Omental fat pad (tissue), 4 donors: ENCODE measurements around the gene ORM2. TPM values are rescaled to one million over a fixed set of nuclear protein-coding genes. Genes with fewer than 3 reads are reported as not detected.

Experiments used
- ATAC-seq: fragments of 150-250 bp; one replicate; pipeline ENCODE4 v1.9.1; 2016; ENCODE audit warnings: mild to moderate bottlenecking, moderate library complexity; ENCODE audit not compliant: low FRiP score
- DNase-seq: peaks from one replicate; pipeline ENCODE4 v3.0.0-alpha.2; 2019; ENCODE audit warnings: low spot score
- total RNA-seq, 4 donors: library from RNA; depleted of rRNA; stranded (reverse); fragments of >200 nt; gene quantifications; one replicate each; pipeline ENCODE4 v1.1.0, GENCODE V29; 2016
- TF ChIP-seq, protein P1 (sequence below), 3 donors: fragments of 450-650 bp; IDR thresholded peaks; one replicate each; pipeline ENCODE4 v1.5.1; 2016 to 2017; ENCODE audit warnings: antibody characterized with exemption in 3 of 3, mild to moderate bottlenecking in 3 of 3, moderate library complexity in 2 of 3

Gene ORM2
- total RNA-seq, 4 donors from 2014 or later = 1.6 TPM; not detected in 3

DNA sequence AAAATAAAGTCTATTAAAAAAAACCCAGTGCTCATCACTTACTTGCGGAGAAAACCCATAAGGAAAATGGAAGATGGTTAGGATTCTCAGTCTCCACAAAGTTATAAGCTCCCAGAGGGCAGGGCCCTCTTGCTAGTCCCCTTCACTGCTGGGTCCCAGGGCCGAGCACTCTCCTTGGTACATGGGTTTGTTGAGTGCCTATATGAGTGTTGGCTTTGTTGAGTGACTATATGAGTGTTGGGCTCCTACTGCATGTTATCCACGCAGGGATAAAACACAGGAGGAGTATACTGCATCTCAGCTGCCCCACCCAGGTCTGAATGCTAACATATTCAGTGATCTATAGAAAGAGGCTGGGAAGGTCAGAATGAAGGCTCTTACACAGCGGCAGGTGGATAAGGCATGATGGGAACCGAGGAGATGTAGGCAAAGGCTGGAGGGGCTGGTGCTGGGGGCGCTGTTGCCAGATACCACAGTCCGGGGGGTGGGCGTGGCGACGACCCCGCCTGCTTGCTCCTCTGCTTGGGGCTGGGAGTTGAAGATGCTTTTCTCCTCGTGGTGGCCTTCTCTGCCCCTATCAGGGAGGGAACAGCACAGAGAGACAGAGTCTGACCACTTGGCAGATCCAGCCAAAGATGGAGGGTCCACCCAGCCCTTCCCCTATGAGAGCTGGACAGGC is 11.6 kb downstream of the ORM2 start:
- TF ChIP-seq, protein P1, sequence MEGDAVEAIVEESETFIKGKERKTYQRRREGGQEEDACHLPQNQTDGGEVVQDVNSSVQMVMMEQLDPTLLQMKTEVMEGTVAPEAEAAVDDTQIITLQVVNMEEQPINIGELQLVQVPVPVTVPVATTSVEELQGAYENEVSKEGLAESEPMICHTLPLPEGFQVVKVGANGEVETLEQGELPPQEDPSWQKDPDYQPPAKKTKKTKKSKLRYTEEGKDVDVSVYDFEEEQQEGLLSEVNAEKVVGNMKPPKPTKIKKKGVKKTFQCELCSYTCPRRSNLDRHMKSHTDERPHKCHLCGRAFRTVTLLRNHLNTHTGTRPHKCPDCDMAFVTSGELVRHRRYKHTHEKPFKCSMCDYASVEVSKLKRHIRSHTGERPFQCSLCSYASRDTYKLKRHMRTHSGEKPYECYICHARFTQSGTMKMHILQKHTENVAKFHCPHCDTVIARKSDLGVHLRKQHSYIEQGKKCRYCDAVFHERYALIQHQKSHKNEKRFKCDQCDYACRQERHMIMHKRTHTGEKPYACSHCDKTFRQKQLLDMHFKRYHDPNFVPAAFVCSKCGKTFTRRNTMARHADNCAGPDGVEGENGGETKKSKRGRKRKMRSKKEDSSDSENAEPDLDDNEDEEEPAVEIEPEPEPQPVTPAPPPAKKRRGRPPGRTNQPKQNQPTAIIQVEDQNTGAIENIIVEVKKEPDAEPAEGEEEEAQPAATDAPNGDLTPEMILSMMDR (IDR thresholded peaks at IDR 0.05) = no peak
- DNase-seq = no peak

DNA sequence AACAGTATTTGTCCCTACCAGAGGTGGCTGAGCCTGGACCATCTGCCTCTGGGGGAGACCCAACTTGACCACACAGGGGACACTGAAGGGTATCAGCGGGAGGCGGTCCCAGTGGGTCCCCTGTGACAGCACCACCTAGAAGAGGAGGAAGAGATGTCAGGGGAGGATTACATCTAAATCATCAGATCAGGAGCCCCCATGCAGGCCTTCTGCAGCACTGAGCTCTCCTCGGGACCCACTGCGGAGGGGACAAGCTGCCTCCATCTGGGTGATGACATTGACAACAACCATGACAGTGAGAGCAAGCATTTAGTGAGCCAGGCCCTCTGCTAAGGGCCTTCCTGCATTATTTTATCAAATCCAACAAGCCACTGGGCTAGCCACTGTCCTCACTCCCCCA is 12.3 kb downstream of the ORM2 start:
- ATAC-seq (no peak), DNase-seq (no peak)
- TF ChIP-seq, protein P1 (IDR thresholded peaks at IDR 0.05) = no peak

More for the DNA sequence above, 11.6 kb downstream of the ORM2 start:
- no peak for ATAC-seq

DNA sequence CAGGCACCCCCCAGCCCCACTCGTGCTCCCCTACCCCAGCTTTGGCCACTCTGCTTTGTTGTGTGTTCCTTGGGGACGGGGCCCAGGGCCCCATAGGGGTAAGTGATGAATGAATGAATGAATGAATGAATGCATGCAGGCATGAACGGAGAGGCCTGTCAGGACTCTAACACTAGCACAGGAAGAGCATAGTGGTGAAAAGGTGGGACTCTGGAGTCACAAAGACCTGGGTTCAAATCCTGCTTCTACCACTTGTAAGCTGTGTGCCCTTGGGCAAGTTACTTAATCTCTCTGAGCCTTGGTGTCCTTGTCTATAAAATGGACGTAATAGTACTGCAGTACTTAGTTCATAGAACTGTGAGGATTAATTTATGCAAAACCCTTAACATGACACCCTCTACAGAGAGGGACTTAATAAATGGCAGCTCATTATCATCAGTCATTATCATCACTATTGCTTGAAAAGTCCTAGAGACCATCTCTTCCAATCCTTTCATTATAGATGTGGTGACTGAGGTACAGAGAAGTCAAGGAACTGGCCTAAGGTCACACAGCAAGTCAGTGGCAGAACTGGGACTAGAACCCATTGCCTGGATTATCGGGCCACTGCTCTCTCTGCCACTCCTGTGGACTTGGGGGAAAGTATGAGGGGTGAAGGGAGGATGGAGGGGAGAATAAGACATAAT is 13.2 kb downstream of the ORM2 start:
- TF ChIP-seq, protein P1 (IDR thresholded peaks at IDR 0.05) = no peak
- DNase-seq (no peak), ATAC-seq (no peak)

DNA sequence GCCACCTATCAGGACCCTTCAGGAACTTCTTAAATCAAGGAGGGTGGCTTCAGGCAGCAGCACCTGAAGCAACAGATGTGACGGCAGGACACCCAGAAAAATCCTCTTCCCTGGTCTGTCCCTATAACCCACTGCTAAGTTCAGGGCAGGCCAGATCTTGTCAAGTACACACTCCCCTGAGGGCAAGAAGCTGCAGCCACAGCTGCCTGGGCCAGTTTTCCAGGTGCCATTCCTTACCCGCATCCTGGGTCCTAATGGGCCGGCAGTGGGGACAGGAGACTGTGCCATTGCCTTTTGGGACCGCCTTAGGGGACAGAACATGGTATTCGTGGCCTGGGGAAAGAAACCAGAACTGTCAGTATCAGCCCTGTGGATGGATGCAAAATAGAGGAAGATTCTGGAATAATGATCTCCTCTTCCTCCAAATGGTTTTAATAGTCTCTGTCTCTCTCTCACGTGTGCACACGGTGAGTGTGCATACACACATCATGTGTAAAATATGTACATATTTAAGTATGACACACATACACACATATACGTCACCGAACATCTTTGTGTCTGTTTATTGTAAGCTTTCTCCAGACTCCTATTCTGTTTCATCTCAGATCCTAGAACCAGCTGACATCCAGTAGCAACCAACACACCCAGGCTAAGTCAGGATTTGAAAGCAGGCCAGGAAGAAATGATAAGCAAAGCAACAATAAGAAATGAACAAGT is 14.0 kb downstream of the ORM2 start:
- ATAC-seq (no peak), DNase-seq (no peak)
- TF ChIP-seq, protein P1 (IDR thresholded peaks at IDR 0.05) = no peak

DNA sequence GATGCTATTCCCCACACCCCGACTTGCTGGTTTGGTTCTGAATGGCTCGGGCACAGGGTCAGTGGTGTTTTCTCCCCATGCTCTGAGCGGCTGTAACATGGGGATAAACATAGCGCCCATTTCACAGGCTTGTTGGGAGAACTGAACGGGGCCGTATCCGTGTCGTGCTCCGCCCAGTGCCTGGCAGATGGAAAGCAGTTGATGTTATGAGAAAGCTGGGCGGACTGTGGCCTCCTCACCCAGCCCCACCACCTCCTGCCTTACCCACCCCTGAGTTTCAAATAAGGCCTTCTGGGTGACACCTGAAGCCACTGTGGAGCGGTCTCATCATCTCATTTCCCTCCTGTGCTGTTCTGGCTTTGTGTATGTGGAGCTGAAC is 14.5 kb downstream of the ORM2 start:
- DNase-seq = no peak
- no peak for ATAC-seq
- TF ChIP-seq, protein P1 (IDR thresholded peaks at IDR 0.05) = no peak

DNA sequence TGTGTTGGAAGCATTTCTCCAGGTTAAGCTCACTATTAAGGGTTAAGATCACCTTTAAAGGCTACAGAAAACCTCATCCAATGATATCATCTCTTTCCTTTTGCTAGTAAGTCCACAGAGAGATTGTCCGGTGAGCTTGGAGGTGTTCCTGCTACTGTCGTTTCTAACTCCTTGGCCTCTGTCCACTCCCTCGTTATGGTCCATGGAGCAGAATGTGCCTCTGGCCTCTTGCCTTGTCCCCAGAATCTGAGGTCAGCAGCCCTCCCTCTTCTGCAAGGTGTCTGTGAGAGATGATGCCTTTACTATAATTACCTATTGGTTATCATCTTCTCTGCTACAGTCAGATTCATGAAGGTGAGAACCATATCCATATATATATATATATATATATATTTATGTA is 15.0 kb downstream of the ORM2 start:
- no peak for DNase-seq
- ATAC-seq = no peak
- TF ChIP-seq, protein P1 (IDR thresholded peaks at IDR 0.05) = no peak
